ENCODE measurements around the gene CALN1. TPM values are rescaled to one million over a fixed set of nuclear protein-coding genes. Genes with fewer than 3 reads are reported as not detected.

CALN1 gene
- total and polyA plus RNA-seq, 2 of the 8 experiments (the other 6 are each of a cell fraction or from before 2014, with no cell fraction given): 6.4 to 15.2 TPM

GRCh38 chr7:72114129-72114528 is 298.0 kb downstream of the CALN1 start:
- H3K4me3 ChIP-seq (ENCODE audit: extremely low read depth in 1 of 4, insufficient read depth in 2 of 4, low read depth in 3 of 4, low read length in 4 of 4): no peak overlapping the region
- no peak overlapping the region for H2AFZ ChIP-seq (ENCODE audit: low read length)
- H3K79me2 ChIP-seq (ENCODE audit: control insufficient read depth in 1 of 2, insufficient read depth in 2 of 2, low read length in 2 of 2): no peaks in the 10 kb centered on the region
- FAIRE-seq (no peak), DNase-seq (ENCODE audit: low read depth in 1 of 2, low spot score in 2 of 2) (no peak)
- no peak overlapping the region for H4K8ac ChIP-seq (ENCODE audit: extremely low read depth, insufficient read depth, low read length)
- POLR2A ChIA-PET (ENCODE audit: partially characterized antibody): interaction anchor here (0.6 kb wide), 1 partner anchor 331 kb away, joined by 3 read pairs; no protein-coding TSS in a partner anchor
- no peaks in the 10 kb centered on the region for H3K79me1 ChIP-seq (ENCODE audit: low read depth, low read length)
- peaks cover 0 to 4% (median 0%) of the 10 kb centered on the region in 4 experiments; a peak in 1 of 8 replicates for H3K36me3 ChIP-seq (ENCODE audit: control insufficient read depth in 2 of 4, insufficient read depth in 4 of 4, low read length in 3 of 4)
- no peak overlapping the region for H3K4ac ChIP-seq (replicated peaks; ENCODE audit: insufficient read length, low read depth, low read length)
- no peak overlapping the region for H3K56ac ChIP-seq (replicated peaks; ENCODE audit: insufficient read length, low read depth, low read length)
- H3K4me2 ChIP-seq (ENCODE audit: insufficient read depth in 1 of 2, low read depth in 2 of 2, low read length in 2 of 2): no peak overlapping the region; a peak in 1 of 4 replicates
- no peak overlapping the region for H3K14ac ChIP-seq (ENCODE audit: insufficient read length)
- H3K27me3 ChIP-seq (replicated peaks in 1 of 4; ENCODE audit: control insufficient read depth in 3 of 4, extremely low read depth in 1 of 4, insufficient read depth in 3 of 4, low read length in 3 of 4): no peaks in the 10 kb centered on the region
- H3K23ac ChIP-seq (ENCODE audit: insufficient read length): no peak overlapping the region
- H3K4me1 ChIP-seq (replicated peaks in 1 of 4; ENCODE audit: control insufficient read depth in 3 of 4, insufficient read depth in 4 of 4, low read length in 3 of 4): peaks cover 0 to 5% (median 2%) of the 10 kb centered on the region in 4 experiments; a peak in 3 of 7 replicates
- no peak overlapping the region for H2BK12ac ChIP-seq (ENCODE audit: low read depth, low read length)
- H3K23me2 ChIP-seq (ENCODE audit: low read depth, low read length): peaks cover 2% of the 10 kb centered on the region; the same call in 1 of the 2 replicates
- no peak overlapping the region for H2BK120ac ChIP-seq (replicated peaks; ENCODE audit: low read depth, low read length)
- CTCF ChIA-PET (ENCODE audit: partially characterized antibody): interaction anchor here (0.6 to 1.6 kb wide), 3 partner anchors 14 to 205 kb away, joined by 3 to 5 read pairs (median 3); no protein-coding TSS in a partner anchor
- H2BK15ac ChIP-seq (ENCODE audit: low read length): no peak overlapping the region
- H3K9me3 ChIP-seq (ENCODE audit: insufficient read depth in 2 of 2, low read depth in 1 of 2, low read length in 1 of 2): peaks cover 5 to 9% of the 10 kb centered on the region in 2 experiments; a peak in 3 of 4 replicates
- H4K20me1 ChIP-seq (replicated peaks in 1 of 2; ENCODE audit: control insufficient read depth in 1 of 2, insufficient read depth in 2 of 2, low read length in 2 of 2): no peaks in the 10 kb centered on the region
- no peak overlapping the region for H3K9ac ChIP-seq (replicated peaks in 1 of 4; ENCODE audit: extremely low read depth in 1 of 4, low read depth in 3 of 4, low read length in 3 of 4)
- no peak overlapping the region for H4K5ac ChIP-seq (ENCODE audit: insufficient read length, low read depth, low read length)
- no peak overlapping the region for H2BK5ac ChIP-seq (ENCODE audit: low read depth, low read length)
- no peak overlapping the region for H3K18ac ChIP-seq (ENCODE audit: extremely low read depth, low read length)
- H4K91ac ChIP-seq (replicated peaks; ENCODE audit: insufficient read length, low read length): no peak overlapping the region
- no peak overlapping the region for H2AK5ac ChIP-seq (ENCODE audit: low read depth, low read length)
- H3K27ac ChIP-seq (ENCODE audit: low read depth, low read length): no peak overlapping the region
- 100% methylated on average over 1 of the region's 2 CpGs; no CpG with 5 or more reads in 1 of the 2 experiments for WGBS, 2 experiments (ENCODE audit: extremely low coverage in 1 of 2, insufficient coverage in 1 of 2, insufficient read length in 1 of 2, insufficient replicate concordance in 2 of 2, low coverage in 1 of 2, low lambda C conversion rate in 2 of 2, missing lambda C conversion rate in 1 of 2)
- H2BK20ac ChIP-seq (ENCODE audit: low read length): no peak overlapping the region
- TF ChIP-seq BCL11A (IDR thresholded peaks at IDR 0.05; ENCODE audit: low read depth in 2 of 2, low read length in 2 of 2) (no peak), SRF (IDR thresholded peaks at IDR 0.05; ENCODE audit: low read depth, low read length) (no peak), RFX5 (IDR thresholded peaks at IDR 0.05; ENCODE audit: borderline replicate concordance, low read depth, low read length) (no peak), CREB1 (IDR thresholded peaks at IDR 0.05) (no peak), RXRA (IDR thresholded peaks at IDR 0.05; ENCODE audit: insufficient read depth, low read depth, low read length) (no peak), TEAD4 (IDR thresholded peaks at IDR 0.05; ENCODE audit: low read depth, low read length) (no peak), SIN3A (conservative IDR thresholded peaks at IDR 0.05 in 1 of 2, IDR thresholded peaks at IDR 0.05 in 1 of 2; ENCODE audit: low read depth in 1 of 2, low read length in 2 of 2) (no peak), SP2 (IDR thresholded peaks at IDR 0.05; ENCODE audit: low read length) (no peak), GTF2F1 (IDR thresholded peaks at IDR 0.05; ENCODE audit: borderline replicate concordance, low read depth, low read length) (no peak), EP300 (IDR thresholded peaks at IDR 0.05; ENCODE audit: borderline replicate concordance in 1 of 2, low read depth in 2 of 2, low read length in 2 of 2) (no peak)
- TF ChIP-seq, protein P1, sequence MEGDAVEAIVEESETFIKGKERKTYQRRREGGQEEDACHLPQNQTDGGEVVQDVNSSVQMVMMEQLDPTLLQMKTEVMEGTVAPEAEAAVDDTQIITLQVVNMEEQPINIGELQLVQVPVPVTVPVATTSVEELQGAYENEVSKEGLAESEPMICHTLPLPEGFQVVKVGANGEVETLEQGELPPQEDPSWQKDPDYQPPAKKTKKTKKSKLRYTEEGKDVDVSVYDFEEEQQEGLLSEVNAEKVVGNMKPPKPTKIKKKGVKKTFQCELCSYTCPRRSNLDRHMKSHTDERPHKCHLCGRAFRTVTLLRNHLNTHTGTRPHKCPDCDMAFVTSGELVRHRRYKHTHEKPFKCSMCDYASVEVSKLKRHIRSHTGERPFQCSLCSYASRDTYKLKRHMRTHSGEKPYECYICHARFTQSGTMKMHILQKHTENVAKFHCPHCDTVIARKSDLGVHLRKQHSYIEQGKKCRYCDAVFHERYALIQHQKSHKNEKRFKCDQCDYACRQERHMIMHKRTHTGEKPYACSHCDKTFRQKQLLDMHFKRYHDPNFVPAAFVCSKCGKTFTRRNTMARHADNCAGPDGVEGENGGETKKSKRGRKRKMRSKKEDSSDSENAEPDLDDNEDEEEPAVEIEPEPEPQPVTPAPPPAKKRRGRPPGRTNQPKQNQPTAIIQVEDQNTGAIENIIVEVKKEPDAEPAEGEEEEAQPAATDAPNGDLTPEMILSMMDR (IDR thresholded peaks at IDR 0.05; ENCODE audit: control extremely low read depth in 1 of 3, insufficient read depth in 1 of 3, low read depth in 1 of 3, low read length in 3 of 3): no peak

Measured in H1 (cell line).